NT2/D1 (cell line): ENCODE results near the gene FLRT2.
A peak's percentile ranks its signal among the peaks of the same experiment; 100 is the strongest.

Experiments used
- DNase-seq: peaks from one replicate; pipeline ENCODE4 v3.0.0-alpha.2; 2011; ENCODE audit warnings: low read depth, low spot score
- H3K27me3 ChIP-seq: 2 replicates; pipeline ENCODE4 v1.6.0; 2011; ENCODE audit warnings: mild to moderate bottlenecking; ENCODE audit not compliant: insufficient read length, insufficient read depth
- H3K36me3 ChIP-seq: 2 replicates; pipeline ENCODE4 v1.6.1; 2011; ENCODE audit warnings: mild to moderate bottlenecking, low read length, mixed read lengths; ENCODE audit not compliant: insufficient read depth, insufficient read length
- H3K4me1 ChIP-seq: 2 replicates; pipeline ENCODE4 v1.5.1; 2011; ENCODE audit not compliant: insufficient read depth, insufficient read length
- H3K4me3 ChIP-seq: 2 replicates; pipeline ENCODE4 v1.5.1; 2011; ENCODE audit warnings: low read depth; ENCODE audit not compliant: insufficient read length
- H3K9ac ChIP-seq: 2 replicates; pipeline ENCODE4 v1.6.0; 2011; ENCODE audit warnings: low read depth; ENCODE audit not compliant: insufficient read length
- H3K9me3 ChIP-seq: 2 replicates; pipeline ENCODE4 v1.5.1; 2011; ENCODE audit warnings: mild to moderate bottlenecking, low read length; ENCODE audit not compliant: insufficient read depth
- SUZ12 ChIP-seq: IDR thresholded peaks from 2 replicates; pipeline ENCODE4 v1.6.1; 2011; ENCODE audit not compliant: insufficient read length, insufficient read depth; ENCODE audit errors: extremely low read depth
- YY1 ChIP-seq: IDR thresholded peaks from 2 replicates; pipeline ENCODE4 v1.6.1; 2011; ENCODE audit not compliant: insufficient read length, insufficient read depth
- ZNF274 ChIP-seq: IDR thresholded peaks from 2 replicates; pipeline ENCODE4 v1.6.1; 2011; ENCODE audit warnings: mild to moderate bottlenecking, low read depth, low read length

Gene FLRT2

GRCh38 chr14:85531587-85532373 is 1.8 kb downstream of the FLRT2 start:
- no peak for DNase-seq
- no peak for TF ChIP-seq ZNF274
- no peak for TF ChIP-seq SUZ12
- H3K36me3 ChIP-seq: no peaks in the 10 kb centered on the region

GRCh38 chr14:85532374-85533022 is 2.6 kb downstream of the FLRT2 start:
- DNase-seq: no peak
- peak overlapping the region; percentile 58 for H3K4me3 ChIP-seq
- no peaks in the 10 kb centered on the region for H3K9me3 ChIP-seq
- H3K9ac ChIP-seq: peak overlapping the region; percentile 50
- no peaks in the 10 kb centered on the region for H3K4me1 ChIP-seq
- H3K27me3 ChIP-seq: peaks cover 52% of the 10 kb centered on the region
- TF ChIP-seq SUZ12 (no peak), ZNF274 (no peak), YY1 (no peak)
- H3K36me3 ChIP-seq: no peaks in the 10 kb centered on the region

More at GRCh38 chr14:85531587-85532373, 1.8 kb downstream of the FLRT2 start:
- Histone ChIP-seq H3K4me1 (no peaks in the 10 kb centered on the region), H3K9me3 (no peaks in the 10 kb centered on the region), H3K9ac (peak overlapping the region; percentile 70), H3K27me3 (peaks cover 52% of the 10 kb centered on the region), H3K4me3 (peak overlapping the region; percentile 54)

- peak overlapping the region; percentile 58 for H3K4me3 ChIP-seq
- peaks cover 52% of the 10 kb centered on the region for H3K27me3 ChIP-seq
- DNase-seq: no peak
- no peak for TF ChIP-seq ZNF274
- TF ChIP-seq SUZ12: no peak
- no peak for TF ChIP-seq YY1
- no peaks in the 10 kb centered on the region for H3K9me3 ChIP-seq
- peak overlapping the region; percentile 85 for H3K9ac ChIP-seq
- no peaks in the 10 kb centered on the region for H3K4me1 ChIP-seq
- no peaks in the 10 kb centered on the region for H3K36me3 ChIP-seq
Observed at GRCh38 chr14:85533023-85533860, 3.3 kb downstream of the FLRT2 start.

GRCh38 chr14:85533861-85534291 is 3.9 kb downstream of the FLRT2 start:
- Histone ChIP-seq H3K4me3 (peak overlapping the region; percentile 58), H3K27me3 (peaks cover 49% of the 10 kb centered on the region), H3K36me3 (no peaks in the 10 kb centered on the region), H3K9me3 (no peaks in the 10 kb centered on the region), H3K4me1 (no peaks in the 10 kb centered on the region), H3K9ac (peak overlapping the region; percentile 85)
- no peak for DNase-seq
- no peak for TF ChIP-seq YY1
- TF ChIP-seq ZNF274: no peak
- no peak for TF ChIP-seq SUZ12

- Histone ChIP-seq H3K4me1 (no peaks in the 10 kb centered on the region), H3K4me3 (peak overlapping the region; percentile 58), H3K27me3 (peaks cover 41% of the 10 kb centered on the region), H3K36me3 (no peaks in the 10 kb centered on the region), H3K9ac (peak overlapping the region; percentile 85), H3K9me3 (no peaks in the 10 kb centered on the region)
- no peak for TF ChIP-seq ZNF274
- TF ChIP-seq SUZ12: no peak
- no peak for TF ChIP-seq YY1
- no peak for DNase-seq
Observed at GRCh38 chr14:85534458-85535293, 4.7 kb downstream of the FLRT2 start.

- no peaks in the 10 kb centered on the region for H3K4me1 ChIP-seq
- H3K36me3 ChIP-seq: no peaks in the 10 kb centered on the region
- peaks cover 35% of the 10 kb centered on the region for H3K27me3 ChIP-seq
- H3K9ac ChIP-seq: no peak overlapping the region
- no peak overlapping the region for H3K4me3 ChIP-seq
- TF ChIP-seq YY1 (no peak), SUZ12 (no peak), ZNF274 (no peak)
- H3K9me3 ChIP-seq: no peaks in the 10 kb centered on the region
- DNase-seq: no peak
Observed at GRCh38 chr14:85535321-85535720, 5.4 kb downstream of the FLRT2 start.
